HG03469 (cell line): ENCODE measurements around the gene TMEM175.

Experiments used
- ATAC-seq: cut with Tn5 transposase; IDR thresholded peaks from one replicate; pipeline ENCODE4 v1.9.1; 2021; ENCODE audit warnings: mild to moderate bottlenecking, moderate library complexity, moderate number of reproducible peaks; ENCODE audit not compliant: unreplicated experiment

The TMEM175 gene, protein sequence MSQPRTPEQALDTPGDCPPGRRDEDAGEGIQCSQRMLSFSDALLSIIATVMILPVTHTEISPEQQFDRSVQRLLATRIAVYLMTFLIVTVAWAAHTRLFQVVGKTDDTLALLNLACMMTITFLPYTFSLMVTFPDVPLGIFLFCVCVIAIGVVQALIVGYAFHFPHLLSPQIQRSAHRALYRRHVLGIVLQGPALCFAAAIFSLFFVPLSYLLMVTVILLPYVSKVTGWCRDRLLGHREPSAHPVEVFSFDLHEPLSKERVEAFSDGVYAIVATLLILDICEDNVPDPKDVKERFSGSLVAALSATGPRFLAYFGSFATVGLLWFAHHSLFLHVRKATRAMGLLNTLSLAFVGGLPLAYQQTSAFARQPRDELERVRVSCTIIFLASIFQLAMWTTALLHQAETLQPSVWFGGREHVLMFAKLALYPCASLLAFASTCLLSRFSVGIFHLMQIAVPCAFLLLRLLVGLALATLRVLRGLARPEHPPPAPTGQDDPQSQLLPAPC

DNA sequence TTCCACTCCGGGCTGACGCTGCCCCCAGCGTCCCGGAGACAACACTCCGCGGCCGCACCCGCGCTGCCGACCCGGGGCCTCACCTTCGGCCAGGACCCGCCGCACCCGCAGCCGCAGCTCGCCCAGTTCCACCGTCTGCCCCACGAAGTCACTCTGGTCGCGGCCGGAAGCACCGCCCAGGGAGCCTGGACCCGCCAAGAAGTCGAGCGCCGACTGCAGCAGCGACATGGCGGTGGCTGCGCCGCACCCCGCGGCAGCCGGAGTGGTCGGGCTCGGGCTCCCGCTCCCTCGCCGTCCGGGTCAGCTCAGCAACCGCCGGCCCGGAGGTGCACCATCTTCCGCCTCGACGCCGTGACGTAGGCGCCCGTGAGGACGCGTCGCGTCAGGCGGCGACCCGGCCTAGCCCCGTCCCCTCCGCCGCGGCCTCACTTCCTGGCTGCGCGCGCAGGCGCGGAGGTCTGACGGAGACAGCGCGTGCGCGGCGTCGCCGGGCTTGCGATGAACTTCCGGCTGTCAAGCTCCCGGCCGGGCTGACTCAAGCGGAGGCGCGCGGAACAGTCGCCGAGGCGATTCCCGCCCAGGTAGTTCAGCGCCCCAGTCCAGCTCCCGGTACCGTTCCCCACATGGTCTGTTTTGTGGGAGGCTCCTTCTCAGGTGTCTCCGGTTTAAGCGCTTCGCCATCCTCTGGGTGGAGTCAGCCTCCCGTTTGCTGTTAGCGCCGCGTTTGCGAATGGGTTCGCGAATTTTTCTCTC lies at the start of gene TMEM175, which contains the start of gene GAK:
TSS of gene TMEM175 (plus strand) at position 501 of the 753 bp plus-strand sequence. CDS start 15,280 bp downstream, outside the sequence.
TSS of gene GAK (minus strand) at position 357 of the 753 bp plus-strand sequence. CDS start at position 228, 129 bp downstream.
- ATAC-seq: peak; percentile 83

DNA sequence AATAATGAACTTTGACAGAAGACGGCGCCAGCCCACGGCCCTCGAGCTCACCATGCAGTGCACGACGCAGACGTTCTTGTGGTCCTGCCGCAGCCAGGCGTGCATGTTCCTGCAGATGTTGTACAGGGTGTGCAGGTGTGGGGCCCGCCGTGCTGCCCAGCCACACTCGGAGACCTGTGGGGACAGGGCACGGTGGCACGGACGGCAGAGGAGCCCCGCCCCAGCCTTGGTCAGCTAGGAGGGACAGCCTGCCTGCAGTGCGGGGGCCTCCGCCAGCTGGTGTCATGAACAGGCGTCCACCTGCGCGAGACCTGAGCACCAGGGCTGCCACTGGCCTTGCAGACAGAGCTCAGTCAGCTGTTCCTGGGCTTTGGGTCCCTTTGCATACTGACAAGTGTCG lies 49.6 kb upstream of the TMEM175 start:
- ATAC-seq: no peak

DNA sequence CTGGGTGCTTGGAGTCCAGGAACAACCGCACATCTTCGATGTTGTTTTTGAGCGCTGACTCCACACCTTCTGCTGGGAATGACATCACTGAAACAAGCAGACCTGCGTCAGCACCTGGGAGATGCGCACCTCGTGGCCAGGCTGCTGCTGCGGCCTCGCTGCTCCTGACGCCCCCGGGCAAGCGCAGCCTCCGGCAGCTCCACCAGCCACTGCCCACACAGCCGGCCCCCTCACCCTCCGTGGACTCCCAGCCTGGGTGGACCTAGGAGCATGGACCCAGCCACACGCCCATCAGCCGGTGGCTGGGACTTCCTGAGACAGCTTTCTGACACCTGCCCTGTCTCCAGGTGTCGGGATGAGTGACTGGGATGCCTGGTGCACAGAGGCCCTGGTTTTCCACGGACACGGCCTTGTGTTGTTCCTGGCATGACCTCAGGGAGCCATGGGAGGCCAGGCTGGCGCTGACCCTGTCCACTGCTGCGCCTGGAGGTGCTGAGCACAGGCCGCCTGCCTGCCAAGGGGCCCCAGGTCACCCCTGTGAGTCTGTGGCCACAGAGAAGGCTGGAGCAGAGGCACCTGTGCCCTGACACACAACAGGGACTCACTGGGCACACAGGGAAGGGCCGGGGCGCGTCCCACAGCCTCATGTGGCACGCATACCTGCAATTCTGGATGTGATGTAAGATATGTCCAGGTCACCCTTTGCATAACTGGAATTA lies 48.7 kb upstream of the TMEM175 start:
- no peak for ATAC-seq

DNA sequence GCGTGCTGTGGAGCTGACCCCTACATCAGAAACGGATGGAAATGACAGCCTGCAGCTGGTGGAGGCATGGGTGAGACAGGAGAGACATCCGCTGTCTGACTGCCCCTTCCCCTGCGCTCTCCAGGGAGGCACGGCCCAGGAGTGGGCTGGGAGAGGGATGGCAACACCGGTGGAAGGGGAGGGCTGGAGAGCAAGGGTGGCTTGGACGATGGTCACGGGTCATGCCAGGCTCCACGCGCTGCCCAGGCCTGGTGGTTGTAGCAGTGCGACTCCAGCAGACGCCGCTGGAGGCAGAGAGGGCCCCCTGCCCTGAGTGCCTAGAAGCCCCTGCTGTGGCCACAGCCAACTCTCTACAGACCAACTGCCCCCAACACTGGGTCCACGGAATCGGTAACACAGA lies 48.0 kb upstream of the TMEM175 start:
- no peak for ATAC-seq

DNA sequence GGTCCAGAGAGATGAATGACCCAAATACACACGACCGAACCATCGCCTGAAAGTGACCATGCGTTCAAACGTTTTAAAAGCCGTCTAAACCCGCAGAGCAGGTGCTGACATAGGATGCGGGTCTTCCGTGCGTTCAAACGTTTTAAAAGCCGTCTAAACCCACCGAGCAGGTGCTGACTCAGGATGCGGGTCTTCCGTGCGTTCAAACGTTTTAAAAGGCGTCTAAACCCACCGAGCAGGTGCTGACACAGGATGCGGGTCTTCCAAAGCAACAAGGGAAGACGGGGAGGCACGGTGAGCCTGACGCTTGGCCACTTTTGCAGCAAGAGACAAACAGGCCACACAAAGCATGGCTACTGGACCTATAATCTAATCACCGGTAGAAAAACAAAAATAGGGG lies 47.4 kb upstream of the TMEM175 start:
- ATAC-seq: no peak

DNA sequence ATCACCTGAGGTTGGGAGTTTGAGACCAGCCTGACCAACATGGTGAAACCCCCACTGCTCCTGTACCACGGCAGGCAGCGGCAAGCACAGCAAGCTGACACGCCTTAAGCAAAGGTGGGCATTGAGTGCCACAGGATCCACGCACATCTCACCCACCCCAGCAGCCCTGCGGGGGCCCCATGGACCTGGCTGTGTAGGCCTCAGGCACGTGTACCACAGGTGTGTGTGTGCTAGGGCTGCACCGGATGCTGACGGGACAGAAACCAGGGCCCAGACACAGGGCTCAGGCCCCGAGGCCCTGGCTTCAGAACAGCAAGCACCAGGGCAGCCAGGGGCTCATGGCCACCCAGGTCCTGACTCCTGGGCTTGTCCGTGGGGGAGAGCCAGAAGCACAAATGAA lies 46.9 kb upstream of the TMEM175 start:
- no peak for ATAC-seq

DNA sequence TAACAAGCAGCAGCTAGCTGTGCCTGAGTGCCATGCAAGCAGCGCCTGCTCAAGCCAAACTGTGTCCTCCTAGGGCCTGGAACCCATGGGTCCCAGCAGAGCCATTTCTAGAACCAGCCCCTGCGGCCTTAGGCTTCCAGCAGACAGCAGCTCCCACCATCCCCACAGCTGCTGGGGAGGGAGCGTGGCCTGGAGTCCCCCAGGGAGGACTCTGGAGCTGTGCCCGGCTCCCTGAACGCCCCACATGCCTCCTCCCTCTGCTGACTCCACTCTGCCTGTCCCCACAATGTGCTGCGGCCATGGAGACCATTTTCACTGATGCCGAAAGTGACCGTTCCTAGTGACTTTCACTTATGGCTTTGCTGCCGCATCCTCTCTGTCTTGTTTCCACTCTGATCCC lies 46.0 kb upstream of the TMEM175 start:
- ATAC-seq: no peak

DNA sequence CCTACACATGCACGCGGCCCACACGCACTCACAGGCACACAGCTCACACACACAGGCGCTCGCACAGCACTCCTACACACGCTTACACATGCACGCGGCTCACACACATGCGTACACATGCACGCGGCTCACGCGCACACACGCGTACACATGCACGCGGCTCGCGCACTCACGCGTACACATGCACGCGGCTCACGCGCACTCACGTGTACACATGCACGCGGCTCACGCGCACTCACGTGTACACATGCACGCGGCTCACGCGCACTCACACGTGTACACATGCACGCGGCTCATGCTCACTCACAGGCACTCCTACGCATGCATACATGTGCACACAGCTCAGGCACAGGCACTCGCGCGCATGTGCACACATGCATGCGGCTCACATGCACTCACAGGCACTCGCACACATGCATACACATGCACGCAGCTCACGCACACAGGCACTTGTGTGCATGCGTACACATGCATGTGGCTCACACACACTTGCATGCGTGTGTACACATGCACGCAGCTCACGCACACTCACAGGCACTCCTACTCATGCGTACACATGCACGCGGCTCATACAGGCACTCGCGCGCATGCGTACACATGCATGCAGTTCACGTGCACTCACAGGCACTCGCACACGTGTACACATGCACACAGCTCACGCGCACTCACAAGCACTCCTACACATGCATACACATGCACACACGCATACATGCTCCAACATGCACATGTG lies 45.1 kb upstream of the TMEM175 start:
- no peak for ATAC-seq

DNA sequence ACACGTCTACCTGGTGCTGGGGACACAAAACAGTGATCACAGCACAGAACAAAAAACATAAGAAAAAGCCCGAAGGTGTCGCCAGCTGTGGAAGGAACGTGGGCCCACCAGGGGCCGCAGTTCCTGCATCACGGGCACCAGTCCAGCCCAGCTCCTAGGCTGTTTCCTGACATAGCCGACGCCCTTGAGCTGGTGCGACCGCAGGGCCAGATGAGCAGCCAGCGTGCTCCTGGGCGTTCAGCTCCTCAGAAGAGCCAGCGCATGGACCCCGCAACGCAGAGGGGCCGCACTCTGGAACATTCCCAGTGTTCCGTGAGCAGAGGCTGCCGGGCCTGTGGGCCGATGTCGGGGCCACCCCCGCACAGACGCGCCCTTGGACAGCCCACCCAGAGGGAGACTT lies 44.2 kb upstream of the TMEM175 start:
- ATAC-seq: no peak

DNA sequence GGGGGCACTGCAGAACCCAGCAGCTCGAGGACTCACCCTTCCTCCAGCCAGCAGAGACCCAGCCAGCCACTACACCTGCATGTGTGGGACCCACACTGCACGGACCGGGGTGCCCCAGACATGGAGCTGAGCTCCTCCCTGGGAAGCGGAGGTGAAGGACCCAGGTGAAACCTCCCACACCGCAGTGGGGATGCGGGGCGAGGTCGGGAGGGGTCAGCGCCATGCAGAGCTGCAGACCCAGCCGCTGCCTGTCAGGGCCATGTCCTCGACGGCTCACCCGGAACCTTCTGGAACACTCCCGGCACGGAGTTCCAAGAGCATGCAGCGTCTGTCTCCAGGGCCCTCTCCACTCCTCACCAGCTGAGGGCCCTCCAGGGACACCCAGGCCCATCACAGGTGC lies 42.7 kb upstream of the TMEM175 start:
- ATAC-seq: no peak

DNA sequence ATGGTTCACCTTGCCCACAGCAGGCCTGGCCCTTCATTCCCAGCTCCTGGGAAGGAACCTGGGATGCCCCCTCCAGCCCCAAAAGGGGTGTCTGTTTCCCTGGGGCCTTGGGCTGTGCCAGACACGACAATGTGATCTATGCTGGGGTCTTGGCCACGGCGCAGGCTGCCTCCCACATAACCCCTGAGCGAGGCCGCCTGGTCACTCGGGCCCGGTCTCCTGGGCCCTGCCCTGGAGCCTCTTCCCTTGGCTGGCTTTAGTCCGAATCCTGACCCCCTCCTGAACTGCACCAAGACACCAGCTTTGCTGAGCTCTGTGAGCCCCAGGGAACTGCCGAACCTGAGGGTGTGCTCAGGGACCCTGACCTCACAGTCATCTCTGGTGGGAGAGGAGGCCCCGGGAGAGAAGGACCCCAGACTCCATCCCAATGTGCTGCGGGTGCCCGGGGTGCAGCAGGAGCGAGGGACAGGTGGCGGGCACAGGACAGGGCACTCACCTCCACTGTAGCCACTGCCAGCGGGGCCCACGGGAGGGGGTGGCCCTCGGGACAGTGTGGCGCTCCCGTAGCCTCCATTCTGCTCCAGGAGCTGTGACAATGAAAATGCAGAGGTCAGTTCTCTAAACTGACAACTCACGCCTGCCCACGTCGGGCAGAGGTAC lies 42.1 kb upstream of the TMEM175 start:
- ATAC-seq: no peak

DNA sequence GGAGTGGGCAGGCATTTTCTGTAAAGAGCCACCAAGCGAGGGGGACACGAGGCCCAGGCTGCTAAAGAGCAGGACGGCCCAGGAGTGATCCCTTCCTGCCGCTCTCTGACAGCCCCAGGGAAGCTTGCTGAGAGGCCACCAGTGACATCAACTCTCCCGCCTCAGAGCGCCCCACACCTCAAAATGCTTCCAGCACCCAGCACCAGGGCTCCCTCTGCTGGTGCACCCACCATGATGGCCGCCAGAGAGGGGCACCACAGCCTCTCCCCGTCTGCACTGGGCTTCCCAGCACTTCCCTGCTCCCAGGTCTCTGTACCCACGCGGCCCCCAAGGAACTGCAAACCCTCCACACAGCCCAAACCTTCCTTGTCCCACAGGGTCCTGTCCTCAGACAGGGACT lies 40.5 kb upstream of the TMEM175 start:
- no peak for ATAC-seq

DNA sequence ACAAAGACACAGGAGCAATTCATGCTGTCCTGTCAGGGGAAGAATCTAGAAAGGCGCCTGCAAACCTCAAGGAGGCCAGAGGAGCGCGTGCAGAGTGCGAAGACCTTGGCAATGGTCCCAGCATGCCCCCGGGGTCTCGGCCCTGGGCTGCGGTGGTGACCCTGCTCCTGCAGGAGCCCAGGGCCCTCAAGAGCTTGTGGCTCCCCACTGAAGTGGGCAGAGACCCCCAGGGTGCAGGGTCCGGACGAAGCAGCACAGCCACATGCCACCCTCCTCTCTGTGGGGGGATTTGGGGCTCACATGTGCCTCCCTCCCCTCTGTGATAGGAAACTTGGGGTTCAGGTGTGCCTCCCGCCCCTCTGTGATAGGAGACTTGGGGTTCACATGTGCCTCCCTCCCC lies 39.5 kb upstream of the TMEM175 start:
- no peak for ATAC-seq

DNA sequence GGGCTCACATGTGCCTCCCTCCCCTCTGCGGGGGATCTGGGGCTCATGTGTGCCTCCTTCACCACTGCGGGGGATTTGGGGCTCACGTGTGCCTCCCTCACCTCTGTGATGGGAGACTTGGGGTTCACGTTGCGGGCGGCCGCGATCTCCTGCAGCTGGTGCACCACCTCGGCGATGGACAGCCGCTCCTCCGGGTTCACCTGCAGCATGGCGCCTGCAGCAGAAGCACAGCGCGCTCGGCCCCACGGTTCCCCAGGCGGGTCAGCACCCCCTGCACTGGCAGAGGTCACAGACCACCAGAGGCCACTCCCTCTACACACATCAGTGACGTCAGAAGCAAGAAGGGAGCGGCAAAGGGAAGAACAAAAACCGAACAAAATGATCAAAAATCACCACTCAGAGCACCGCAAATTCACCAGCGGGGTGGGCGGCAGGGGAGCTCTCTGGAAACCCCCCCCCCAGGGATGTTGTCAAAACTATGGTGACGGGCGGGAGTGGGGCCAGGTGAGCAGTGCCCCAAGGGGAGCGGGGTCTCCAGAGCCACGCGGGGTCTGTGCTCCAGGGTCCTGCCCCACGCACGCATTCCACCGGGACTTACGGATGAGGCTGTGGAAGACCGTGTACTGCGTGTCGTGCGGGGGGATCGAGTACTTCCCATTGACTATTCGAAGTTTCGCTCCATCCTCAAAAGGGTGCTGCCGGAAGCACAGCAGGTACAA lies 38.8 kb upstream of the TMEM175 start:
- no peak for ATAC-seq

DNA sequence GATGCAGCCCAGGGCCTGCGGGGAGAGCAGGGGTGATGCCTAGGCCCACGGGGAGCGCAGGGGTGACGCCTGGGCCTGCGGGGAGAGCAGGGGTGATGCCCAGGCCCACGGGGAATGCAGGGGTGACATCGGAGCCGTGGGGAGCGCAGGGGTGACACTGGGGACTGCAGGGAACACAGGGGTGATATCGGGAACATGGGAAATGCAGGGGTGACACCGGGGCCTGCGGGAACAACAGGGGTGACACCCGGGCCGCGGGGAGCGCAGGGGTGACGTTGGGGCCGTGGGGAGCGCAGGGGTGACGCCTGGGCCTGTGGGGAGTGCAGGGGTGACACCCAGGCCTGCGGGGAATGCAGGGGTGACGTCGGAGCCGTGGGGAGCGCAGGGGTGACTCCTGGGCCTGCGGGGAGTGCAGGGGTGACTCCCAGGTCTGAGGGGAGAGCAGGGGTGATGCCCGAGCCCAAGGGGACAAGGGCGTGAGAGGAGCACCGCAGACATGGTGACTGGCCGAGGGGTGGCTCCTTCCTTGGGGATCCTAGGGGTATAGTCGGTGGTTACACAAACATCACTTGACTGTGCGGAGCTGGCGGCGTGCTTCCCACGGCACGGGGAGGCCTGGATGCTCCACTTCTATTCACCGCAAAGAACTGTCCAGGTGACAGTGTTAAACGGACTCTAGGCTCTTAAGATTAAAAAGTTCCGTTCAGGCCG lies 38.1 kb upstream of the TMEM175 start:
- no peak for ATAC-seq

DNA sequence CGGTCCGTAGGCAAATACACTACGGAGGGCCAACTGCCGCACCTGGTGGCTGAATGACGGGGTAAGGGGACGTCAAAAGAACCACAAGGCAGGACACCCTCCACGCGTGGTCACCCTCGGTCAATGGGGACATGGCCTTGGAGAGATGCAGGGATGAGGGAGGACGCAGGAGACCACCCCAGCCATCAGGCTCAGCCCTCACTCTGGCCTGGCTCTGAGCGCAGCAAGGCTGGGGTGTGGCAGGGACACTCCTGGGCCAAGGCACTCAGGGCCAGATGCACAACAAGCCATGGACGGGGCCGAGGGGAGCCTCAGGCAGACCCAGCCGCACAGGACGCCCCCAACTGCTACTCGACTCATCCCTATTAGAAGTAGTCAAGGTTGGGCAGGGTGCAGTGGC lies 36.7 kb upstream of the TMEM175 start:
- no peak for ATAC-seq

DNA sequence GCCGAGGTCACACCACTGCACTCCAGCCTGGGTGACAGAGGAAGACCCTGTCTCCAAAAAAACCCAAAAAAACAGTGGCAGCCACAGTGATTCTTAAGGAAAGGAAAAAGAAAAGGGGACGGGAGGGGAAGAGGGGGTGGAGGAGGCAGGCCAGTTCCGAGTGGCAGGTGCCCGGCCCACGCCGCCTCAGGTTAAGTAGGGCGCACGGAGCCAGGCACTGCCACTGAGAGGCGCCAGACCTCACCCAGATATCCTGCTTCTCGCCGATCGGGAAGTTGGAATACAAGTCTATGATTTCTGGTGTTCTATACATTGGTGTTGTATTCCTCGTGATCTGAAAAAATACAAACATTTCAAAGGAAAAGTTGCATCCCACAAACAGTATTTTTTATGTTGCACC lies 36.0 kb upstream of the TMEM175 start:
- no peak for ATAC-seq

DNA sequence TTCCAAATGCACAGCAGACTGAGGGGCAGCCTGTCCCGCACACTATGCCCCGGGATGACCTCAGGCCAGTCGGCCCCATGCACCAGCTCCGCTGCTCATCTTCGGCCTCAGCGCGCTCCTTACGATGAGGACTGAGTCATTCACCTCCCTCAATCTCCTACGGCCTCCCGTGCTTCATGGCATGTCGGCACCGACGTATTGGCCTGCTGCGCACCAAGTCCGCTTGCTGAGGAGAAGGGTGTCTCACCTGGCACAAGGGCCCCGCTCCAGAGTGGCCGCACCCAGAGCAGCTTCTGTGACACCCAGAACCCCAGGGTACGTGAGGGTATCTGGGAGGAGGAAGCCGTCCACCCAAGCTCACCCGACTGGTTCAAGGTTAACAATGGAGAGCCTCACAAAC lies 35.6 kb upstream of the TMEM175 start:
- ATAC-seq: no peak

DNA sequence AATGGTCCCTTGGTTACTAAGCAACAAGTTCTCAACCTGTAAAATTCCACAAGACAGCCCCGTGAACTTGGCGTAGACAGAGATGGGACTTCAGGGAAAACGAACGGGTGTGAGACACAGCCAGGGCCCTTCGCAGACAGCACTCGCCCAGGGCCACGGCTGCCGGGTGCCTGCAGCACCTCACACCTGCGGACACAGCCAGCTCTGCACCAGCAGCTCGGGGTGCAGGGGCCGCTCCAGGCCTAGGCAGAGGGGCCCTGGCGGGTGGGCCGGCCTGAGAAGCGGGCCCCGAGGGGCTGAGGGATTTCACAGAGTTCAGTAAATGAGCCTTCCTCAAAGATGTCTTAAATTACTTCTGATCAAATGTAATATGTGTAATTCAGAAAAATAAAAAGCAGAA lies 34.1 kb upstream of the TMEM175 start:
- no peak for ATAC-seq
